Naive thymus-derived CD4-positive, alpha-beta T cell (primary cell): Measurements from ENCODE around the gene BRCA1. TPM values are rescaled to one million over a fixed set of nuclear protein-coding genes. Genes with fewer than 3 reads are reported as not detected.

Source experiments
- ATAC-seq: fragments of 150-1000 bp; cut with Tn5 transposase; 2 replicates; pipeline ENCODE4 v1.10.0; 2021; ENCODE audit warnings: mild to moderate bottlenecking, moderate library complexity
- CTCF ChIA-PET: fragments of 350-600 bp; sonication (Branson Sonifier 250); formaldehyde crosslinking; loops from one replicate; lab custom pipeline; 2021; ENCODE audit warnings: antibody characterized with exemption; lab: Charles Lee
- POLR2A ChIA-PET: fragments of 350-600 bp; sonication (Branson Sonifier 250); formaldehyde crosslinking; loops from one replicate; lab custom pipeline; 2021; ENCODE audit warnings: antibody characterized with exemption, inconsistent platforms; lab: Charles Lee
- DNase-seq, 9 donors: peaks; one replicate each; pipeline versions ENCODE4 v3.0.0 to v3.0.0-alpha.2; 2020 to 2022; ENCODE audit warnings: mixed read lengths in 1 of 9
- H3K27ac ChIP-seq: one replicate; pipeline ENCODE4 v1.7.0; 2013; ENCODE audit warnings: mild to moderate bottlenecking, low read depth, low read length, moderate library complexity
- H3K27me3 ChIP-seq, 2 donors: one replicate each; pipeline ENCODE4 v1.7.0; 2013; ENCODE audit warnings: low read length in 2 of 2, mild to moderate bottlenecking in 2 of 2, moderate library complexity in 2 of 2; ENCODE audit not compliant: control insufficient read depth in 2 of 2, insufficient read depth in 2 of 2
- H3K36me3 ChIP-seq, 3 experiments: 1 replicate in 2 of 3; 2 replicates in 1 of 3; pipeline ENCODE4 v1.7.0; 2013; ENCODE audit warnings: low read length in 3 of 3, mild to moderate bottlenecking in 3 of 3, moderate library complexity in 1 of 3; ENCODE audit not compliant: insufficient read depth in 3 of 3, control insufficient read depth in 2 of 3
- H3K4me1 ChIP-seq, 2 donors: one replicate each; pipeline ENCODE4 v1.7.0; 2013; ENCODE audit warnings: low read length in 2 of 2, mild to moderate bottlenecking in 2 of 2, moderate library complexity in 1 of 2; ENCODE audit not compliant: control insufficient read depth in 2 of 2, insufficient read depth in 2 of 2
- H3K4me3 ChIP-seq: 2 replicates; pipeline ENCODE4 v1.7.0; 2013; ENCODE audit warnings: mild to moderate bottlenecking, low read length
- H3K9me3 ChIP-seq, 3 experiments: 1 replicate in 2 of 3; 2 replicates in 1 of 3; pipeline ENCODE4 v1.7.0; 2013; ENCODE audit warnings: low read length in 3 of 3; ENCODE audit not compliant: control insufficient read depth in 2 of 3
- H3K27ac Mint-ChIP-seq, 9 donors: one replicate each; pipeline ENCODE4 v1.8.0; 2020 to 2022; ENCODE audit warnings: mixed read lengths in 9 of 9, mild to moderate bottlenecking in 8 of 9, moderate library complexity in 5 of 9, inconsistent platforms in 2 of 9
- H3K27me3 Mint-ChIP-seq, 5 donors: one replicate each; pipeline ENCODE4 v1.8.0; 2021 to 2022; ENCODE audit warnings: mixed read lengths in 5 of 5, mild to moderate bottlenecking in 1 of 5
- H3K36me3 Mint-ChIP-seq, 5 donors: one replicate each; pipeline ENCODE4 v1.8.0; 2020 to 2022; ENCODE audit warnings: mixed read lengths in 5 of 5, mild to moderate bottlenecking in 3 of 5, inconsistent platforms in 1 of 5
- H3K4me1 Mint-ChIP-seq, 7 donors: one replicate each; pipeline ENCODE4 v1.8.0; 2020 to 2022; ENCODE audit warnings: mixed read lengths in 7 of 7, mild to moderate bottlenecking in 3 of 7, inconsistent platforms in 1 of 7
- H3K4me3 Mint-ChIP-seq, 10 donors: one replicate each; pipeline ENCODE4 v1.8.0; 2020 to 2022; ENCODE audit warnings: mild to moderate bottlenecking in 10 of 10, mixed read lengths in 10 of 10, moderate library complexity in 6 of 10, inconsistent platforms in 2 of 10
- H3K9me3 Mint-ChIP-seq, 11 donors: one replicate each; pipeline ENCODE4 v1.8.0; 2020 to 2022; ENCODE audit warnings: mixed read lengths in 11 of 11, mild to moderate bottlenecking in 4 of 11, inconsistent platforms in 1 of 11, moderate library complexity in 1 of 11
- intact Hi-C, 2 donors: fragments of 100-400 bp; cut with micrococcal nuclease; formaldehyde crosslinking; loops; one replicate each; pipeline ENCODE4 v1.15.1; 2023
- polyA plus RNA-seq, 2 donors: library from polyadenylated mRNA; unstranded; fragments of 300-500 nt; fragmentation: Illumina TruSeq; gene quantifications; one replicate each; pipeline ENCODE4 v1.2.3, GENCODE V29; 2021
- total RNA-seq, 6 experiments: library from RNA in 5 of 6; stranded (reverse) in 5 of 6; gene quantifications; 1 replicate in 5 of 6; 2 replicates in 1 of 6; pipeline ENCODE4 v1.2.3 and lab custom pipeline; 2021 to 2026

BRCA1 gene
- total and polyA plus RNA-seq, 7 experiments from 2014 or later, result 1.1 to 54.1 (median 4.5) TPM

DNA sequence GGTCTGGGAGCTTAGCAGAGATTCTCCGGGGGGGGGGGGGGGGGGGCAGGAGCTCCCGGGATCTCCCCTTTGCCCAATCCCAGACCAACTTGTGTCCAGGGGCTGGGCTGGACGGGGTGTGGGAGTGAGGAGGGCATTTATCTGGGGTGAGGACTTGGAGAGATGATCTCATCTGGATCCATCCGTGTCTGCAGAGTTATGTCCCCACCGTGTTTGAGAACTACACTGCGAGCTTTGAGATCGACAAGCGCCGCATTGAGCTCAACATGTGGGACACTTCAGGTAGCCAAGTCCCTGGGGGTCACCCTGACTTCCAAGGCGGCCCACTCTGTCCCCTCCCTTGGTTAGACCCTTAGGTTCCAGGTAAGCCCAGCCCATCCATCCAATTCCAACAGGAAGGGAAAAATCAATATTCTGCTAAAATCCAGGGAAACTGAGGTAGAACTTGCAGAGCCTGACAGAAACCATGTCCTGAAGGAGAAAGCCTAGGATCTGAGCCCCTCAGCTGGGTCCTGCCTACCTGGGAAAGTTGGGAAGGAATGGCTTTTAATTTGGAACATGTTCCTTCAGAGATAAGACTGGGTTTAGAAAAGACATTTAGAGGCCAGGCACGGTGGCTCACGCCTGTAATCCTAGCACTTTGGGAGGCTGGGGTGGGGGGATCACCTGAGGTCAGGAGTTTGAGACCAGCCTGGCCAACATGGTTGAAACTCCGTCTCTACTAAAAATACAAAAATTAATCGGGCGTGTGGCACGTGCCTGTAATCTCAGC, 99.2 kb downstream of the BRCA1 start:
- ChIA-PET CTCF (no interaction called here), POLR2A (interaction anchor here (0.6 kb wide), 1 partner anchor 568 kb away, joined by 5 read pairs; the partner anchor contains the start of gene ATP6V0A1)
- Mint-ChIP-seq H3K27ac (peak overlapping the region in 2 of 9 donors; percentile 78 to 90), H3K4me3 (peak overlapping the region in 8 of 10 donors; percentile 68 to 94 (median 85)), H3K36me3 (peaks cover 0 to 4% (median 0%) of the 10 kb centered on the region in 5 donors), H3K9me3 (peaks cover 0 to 2% (median 0%) of the 10 kb centered on the region in 11 donors), H3K4me1 (peaks cover 10 to 18% (median 13%) of the 10 kb centered on the region in 7 donors), H3K27me3 (peaks cover 0 to 15% (median 0%) of the 10 kb centered on the region in 5 donors)
- no peak for ATAC-seq
- Histone ChIP-seq H3K27ac (no peak overlapping the region), H3K4me1 (peaks cover 20% of the 10 kb centered on the region in 2 donors), H3K36me3 (peaks cover 0 to 5% (median 0%) of the 10 kb centered on the region in 3 experiments), H3K27me3 (no peaks in the 10 kb centered on the region), H3K9me3 (no peaks in the 10 kb centered on the region), H3K4me3 (no peak overlapping the region)
- intact Hi-C loops, result loop anchor here in 1 of 2 donors (10.0 kb wide), 1 partner anchor 189 kb away; the partner anchor contains the start of gene TMEM106A
- DNase-seq, result no peak

DNA sequence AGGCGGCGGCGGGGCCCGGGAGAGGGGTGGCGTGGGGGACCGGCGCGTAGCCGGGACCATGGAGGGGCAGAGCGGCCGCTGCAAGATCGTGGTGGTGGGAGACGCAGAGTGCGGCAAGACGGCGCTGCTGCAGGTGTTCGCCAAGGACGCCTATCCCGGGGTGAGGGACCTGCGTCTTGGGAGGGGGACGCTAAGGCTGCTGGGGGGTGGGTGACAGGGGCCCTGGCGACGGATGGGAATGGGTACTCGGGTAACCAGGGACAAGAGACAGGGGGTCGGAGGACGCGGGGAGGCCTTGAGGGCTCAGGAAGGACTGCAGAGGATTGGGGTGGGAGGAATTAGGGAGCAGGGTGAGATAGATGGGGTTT, 99.9 kb downstream of the BRCA1 start:
- Histone ChIP-seq H3K27ac (no peak overlapping the region), H3K4me3 (peak overlapping the region; percentile 24), H3K4me1 (peaks cover 21% of the 10 kb centered on the region in 2 donors), H3K27me3 (no peaks in the 10 kb centered on the region), H3K36me3 (peaks cover 0 to 5% (median 0%) of the 10 kb centered on the region in 3 experiments), H3K9me3 (no peaks in the 10 kb centered on the region)
- DNase-seq (no peak), ATAC-seq (no peak)
- intact Hi-C loops, result loop anchor here in 1 of 2 donors (10.0 kb wide), 1 partner anchor 190 kb away; the partner anchor contains the start of gene TMEM106A
- POLR2A ChIA-PET, result interaction anchor here (0.6 to 2.1 kb wide), 3 partner anchors 336 to 567 kb away, joined by 5 to 13 read pairs (median 5); partner anchors contain the start of gene ATP6V0A1
- Mint-ChIP-seq H3K27me3 (peaks cover 0 to 16% (median 0%) of the 10 kb centered on the region in 5 donors), H3K4me1 (peaks cover 15 to 22% (median 16%) of the 10 kb centered on the region in 7 donors), H3K36me3 (peaks cover 0 to 4% (median 0%) of the 10 kb centered on the region in 5 donors), H3K4me3 (peak overlapping the region; percentile 73 to 94 (median 85)), H3K27ac (peak overlapping the region in 4 of 9 donors; percentile 52 to 90 (median 84)), H3K9me3 (peaks cover 0 to 2% (median 0%) of the 10 kb centered on the region in 11 donors)
- CTCF ChIA-PET, result interaction anchor here (1.4 kb wide), 1 partner anchor 14 kb away, joined by 3 read pairs; no protein-coding TSS in a partner anchor

DNA sequence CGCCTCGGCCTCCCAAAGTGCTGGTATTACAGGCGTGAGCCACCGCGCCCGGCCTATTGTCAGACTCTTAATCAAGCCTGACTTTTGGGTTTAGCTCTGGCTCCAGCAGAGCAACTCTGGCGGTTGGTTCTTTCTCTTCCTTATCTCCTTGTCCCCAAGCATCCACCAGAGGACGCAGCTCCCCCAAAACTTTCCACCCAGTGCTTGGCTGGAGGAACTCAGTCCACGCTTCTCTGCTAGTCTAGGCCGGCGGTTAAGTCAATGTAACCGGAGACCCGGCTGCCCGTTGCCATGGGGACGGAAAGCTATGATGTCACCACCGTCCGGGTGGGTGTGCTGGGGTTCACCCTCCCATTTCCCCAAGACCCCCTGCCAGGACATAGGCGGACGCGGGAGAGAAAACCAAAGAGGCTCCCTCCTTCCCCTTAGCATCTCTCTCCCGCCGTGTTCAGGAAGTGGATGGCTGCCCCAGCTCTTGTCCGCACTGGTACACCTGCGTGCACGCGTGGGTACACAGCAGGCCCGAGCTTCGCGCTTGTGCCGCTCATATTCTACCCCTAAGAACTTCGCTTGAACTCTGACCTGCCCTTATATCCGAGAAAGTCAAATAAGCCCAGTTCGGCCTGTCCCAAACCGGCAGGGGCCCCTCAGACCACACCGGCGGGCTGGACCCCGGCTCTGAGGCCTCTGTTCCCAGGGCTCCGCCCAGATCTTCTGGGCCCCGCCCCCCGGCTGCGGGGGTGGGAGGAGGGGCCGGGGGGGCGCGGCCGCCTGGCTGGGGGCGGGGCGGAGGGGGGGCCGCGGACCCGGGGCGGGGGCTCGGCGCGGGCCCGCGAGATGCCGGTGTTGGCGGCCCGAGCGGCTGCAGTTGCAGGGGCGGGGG, 100.5 kb downstream of the BRCA1 start, which contains the start of gene RND2:
Gene RND2 (plus strand): TSS at position 825 of the 883 bp plus-strand sequence. CDS start 117 bp downstream, outside the sequence.
- Mint-ChIP-seq H3K9me3 (peaks cover 0 to 2% (median 0%) of the 10 kb centered on the region in 11 donors), H3K36me3 (peaks cover 0 to 4% (median 0%) of the 10 kb centered on the region in 5 donors), H3K4me3 (peak within 1 kb of the TSS; percentile 86 to 95 (median 93)), H3K27me3 (peaks cover 0 to 16% (median 0%) of the 10 kb centered on the region in 5 donors), H3K27ac (peak within 1 kb of the TSS; percentile 80 to 91 (median 88)), H3K4me1 (peaks cover 16 to 28% (median 21%) of the 10 kb centered on the region in 7 donors)
- H3K36me3 ChIP-seq, result peaks cover 0 to 5% (median 0%) of the 10 kb centered on the region in 3 experiments
- H3K9me3 ChIP-seq, result no peaks in the 10 kb centered on the region
- CTCF ChIA-PET, result interaction anchor here (0.7 to 1.9 kb wide), 6 partner anchors 14 to 528 kb away, joined by 3 to 10 read pairs (median 3); partner anchors contain the start of genes IFI35 and RPL27
- H3K4me1 ChIP-seq, result peaks cover 21% of the 10 kb centered on the region in 2 donors
- ATAC-seq, result peak; percentile 81
- POLR2A ChIA-PET, result interaction anchor here (0.8 to 2.1 kb wide), 9 partner anchors 12 to 363 kb away, joined by 3 to 19 read pairs (median 4); partner anchors contain the start of genes RPL27 and TMEM106A
- intact Hi-C loops, result loop anchor here (1.0 to 10.0 kb wide), 7 partner anchors 18 to 832 kb away; partner anchors contain the start of genes BRCA1 (in 1 of the 2), GHDC (in 1 of the 2), IFI35 (in 1 of the 2) and NBR1 (in 1 of the 2)
- peak; percentile 65 to 85 (median 77) for DNase-seq
- H3K4me3 ChIP-seq, result peak within 1 kb of the TSS; percentile 70
- H3K27me3 ChIP-seq, result no peaks in the 10 kb centered on the region
- H3K27ac ChIP-seq, result peak within 1 kb of the TSS; percentile 66

DNA sequence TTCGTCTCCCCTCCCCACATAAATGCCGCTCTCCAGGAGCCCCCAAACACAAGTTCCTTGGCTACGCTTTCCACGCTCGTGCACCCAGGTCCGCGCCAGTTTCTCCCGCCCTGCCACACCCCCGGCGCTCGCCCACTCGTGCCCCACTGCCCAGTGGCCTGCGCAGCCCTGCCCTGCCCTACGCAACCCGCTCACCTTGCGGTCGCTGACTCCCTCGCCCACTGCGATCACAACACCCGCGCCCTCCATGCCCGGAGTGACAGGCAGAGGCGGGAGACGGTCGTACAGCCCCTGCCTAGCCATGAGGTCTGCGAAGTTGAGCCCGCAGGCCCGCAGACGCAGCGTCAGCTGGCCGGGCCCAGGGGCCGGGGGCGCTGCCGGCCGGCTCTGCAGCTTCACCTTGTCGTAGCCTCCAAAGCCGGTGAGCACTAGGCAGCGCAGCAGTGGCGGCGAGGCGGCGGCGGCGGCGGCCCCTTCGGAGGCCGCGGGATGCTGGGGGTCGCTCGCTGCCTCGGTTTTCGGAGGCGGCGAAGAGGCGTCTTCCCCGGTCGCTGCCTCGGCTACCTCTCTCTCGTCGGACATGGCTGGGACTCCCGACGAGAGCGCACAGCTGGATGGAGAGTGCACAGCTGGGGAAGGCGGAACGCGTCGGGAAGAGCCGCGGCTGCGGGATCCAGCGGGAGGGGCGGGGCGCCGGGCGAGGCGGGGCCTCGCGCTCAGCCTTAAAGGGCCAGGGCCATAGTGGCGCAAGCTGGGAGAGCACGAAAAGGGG, 103.2 kb downstream of the BRCA1 start, which contains the start of gene VAT1:
Gene VAT1 (minus strand): TSS at position 645 of the 772 bp plus-strand sequence. CDS start 63 bp downstream, at position 582.
- Histone ChIP-seq H3K9me3 (no peaks in the 10 kb centered on the region), H3K27ac (peak within 1 kb of the TSS; percentile 73), H3K36me3 (peaks cover 0 to 5% (median 0%) of the 10 kb centered on the region in 3 experiments), H3K27me3 (no peaks in the 10 kb centered on the region), H3K4me3 (peak within 1 kb of the TSS; percentile 79), H3K4me1 (peaks cover 21 to 27% of the 10 kb centered on the region in 2 donors)
- Mint-ChIP-seq H3K36me3 (peaks cover 0 to 4% (median 0%) of the 10 kb centered on the region in 5 donors), H3K9me3 (peaks cover 0 to 2% (median 0%) of the 10 kb centered on the region in 11 donors), H3K27me3 (peaks cover 0 to 16% (median 0%) of the 10 kb centered on the region in 5 donors), H3K4me3 (peak within 1 kb of the TSS; percentile 86 to 95 (median 92)), H3K4me1 (peaks cover 16 to 41% (median 38%) of the 10 kb centered on the region in 7 donors), H3K27ac (peak within 1 kb of the TSS in 8 of 9 donors; percentile 52 to 89 (median 82))
- POLR2A ChIA-PET, result interaction anchor here (1.0 to 1.9 kb wide), 9 partner anchors 10 to 366 kb away, joined by 3 to 12 read pairs (median 4); partner anchors contain the start of genes BRCA1, IFI35 and RPL27
- DNase-seq (peak; percentile 30 to 74 (median 45)), ATAC-seq (peak; percentile 59)
- intact Hi-C loops, result loop anchor here (1.0 to 10.0 kb wide), 6 partner anchors 16 to 830 kb away; partner anchors contain the start of genes GHDC (in 1 of the 2), IFI35 (in 1 of the 2), NBR1 (in 1 of the 2) and PLEKHH3 (in 1 of the 2)
- CTCF ChIA-PET, result interaction anchor here (1.0 kb wide), 1 partner anchor 460 kb away, joined by 3 read pairs; no protein-coding TSS in a partner anchor
